GM19193 (cell line): Measurements from ENCODE around the gene VRK1.

ENCODE experiments used
- POLR2A ChIP-seq: IDR thresholded peaks from 4 replicates; pipeline ENCODE4 v1.6.1; 2011; ENCODE audit not compliant: insufficient read depth, insufficient read length; ENCODE audit errors: extremely low read depth

VRK1 gene

GRCh38 chr14:96796851-96797581, at the start of gene VRK1:
VRK1 (plus strand) TSS chr14:96797382; CDS start chr14:96833472, 36,090 bp downstream.
- peak; percentile 84 for TF ChIP-seq POLR2A

GRCh38 chr14:96747608-96748007, 49.6 kb upstream of the VRK1 start:
- no peak for TF ChIP-seq POLR2A

- TF ChIP-seq POLR2A = no peak
Measured at GRCh38 chr14:96748362-96748761, 48.8 kb upstream of the VRK1 start.

GRCh38 chr14:96751505-96751904, 45.7 kb upstream of the VRK1 start:
- no peak for TF ChIP-seq POLR2A

GRCh38 chr14:96752125-96752524, 45.1 kb upstream of the VRK1 start:
- TF ChIP-seq POLR2A = no peak

- no peak for TF ChIP-seq POLR2A
Measured at GRCh38 chr14:96752594-96752993, 44.6 kb upstream of the VRK1 start.

GRCh38 chr14:96754162-96754844, 42.9 kb upstream of the VRK1 start:
- TF ChIP-seq POLR2A = no peak

- no peak for TF ChIP-seq POLR2A
Measured at GRCh38 chr14:96754845-96755184, 42.4 kb upstream of the VRK1 start.

- no peak for TF ChIP-seq POLR2A
Measured at GRCh38 chr14:96756745-96757144, 40.4 kb upstream of the VRK1 start.

GRCh38 chr14:96757456-96757855, 39.7 kb upstream of the VRK1 start:
- TF ChIP-seq POLR2A = no peak

- TF ChIP-seq POLR2A = no peak
Measured at GRCh38 chr14:96761066-96761465, 36.1 kb upstream of the VRK1 start.

GRCh38 chr14:96762650-96763049, 34.5 kb upstream of the VRK1 start:
- no peak for TF ChIP-seq POLR2A

- no peak for TF ChIP-seq POLR2A
Measured at GRCh38 chr14:96764012-96764411, 33.2 kb upstream of the VRK1 start.

- no peak for TF ChIP-seq POLR2A
Measured at GRCh38 chr14:96772929-96773328, 24.3 kb upstream of the VRK1 start.

GRCh38 chr14:96776791-96777190, 20.4 kb upstream of the VRK1 start:
- no peak for TF ChIP-seq POLR2A

GRCh38 chr14:96780500-96780899, 16.7 kb upstream of the VRK1 start:
- TF ChIP-seq POLR2A = no peak
